MM.1S (cell line): ENCODE results near the gene LINGO3.

Experiments used
- EZH2 ChIP-seq: fragments of 300-600 bp; sonication (generic); optimal IDR thresholded peaks from 2 replicates; pipeline ENCODE3; 2017; ENCODE audit warnings: low read depth, mild to moderate bottlenecking, antibody characterized with exemption, low read length, mixed read lengths
- TF ChIP-seq, protein P1 (sequence below): fragments of 300-600 bp; sonication (generic); IDR thresholded peaks from 2 replicates; pipeline ENCODE4 v1.5.1; 2016; ENCODE audit warnings: antibody characterized with exemption, low read length, mixed read lengths

DNA sequence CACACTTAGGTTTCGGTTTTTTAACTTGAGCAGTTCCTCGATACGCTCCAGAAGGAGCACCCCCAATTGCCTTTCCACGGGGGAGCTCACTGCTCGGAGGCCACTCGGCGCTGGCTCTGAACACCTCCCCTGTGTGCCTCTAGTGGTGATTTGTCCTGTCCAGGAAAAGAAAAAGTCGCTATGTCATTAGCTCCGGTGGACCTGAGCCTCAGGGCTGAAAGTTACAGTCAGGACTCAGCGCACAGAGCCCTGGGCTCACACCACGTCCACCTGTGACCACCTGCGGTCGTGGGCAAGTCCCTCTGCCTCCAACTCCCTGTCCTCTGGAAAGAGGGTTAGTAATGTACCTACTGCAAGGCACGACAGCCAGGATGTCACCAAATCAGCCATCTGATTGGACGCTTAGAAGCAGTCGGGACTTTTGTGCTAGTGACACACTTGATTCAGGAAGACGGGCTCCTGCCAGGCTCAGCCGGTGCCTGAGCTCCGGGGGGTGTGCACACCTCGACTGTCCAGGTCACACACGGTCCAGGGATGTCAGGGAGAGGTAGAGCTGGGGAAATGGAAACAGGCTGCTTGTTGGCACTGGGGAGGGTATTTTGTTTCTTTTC lies 48.2 kb upstream of the LINGO3 start:
- no peak for TF ChIP-seq EZH2
- TF ChIP-seq, protein P1, sequence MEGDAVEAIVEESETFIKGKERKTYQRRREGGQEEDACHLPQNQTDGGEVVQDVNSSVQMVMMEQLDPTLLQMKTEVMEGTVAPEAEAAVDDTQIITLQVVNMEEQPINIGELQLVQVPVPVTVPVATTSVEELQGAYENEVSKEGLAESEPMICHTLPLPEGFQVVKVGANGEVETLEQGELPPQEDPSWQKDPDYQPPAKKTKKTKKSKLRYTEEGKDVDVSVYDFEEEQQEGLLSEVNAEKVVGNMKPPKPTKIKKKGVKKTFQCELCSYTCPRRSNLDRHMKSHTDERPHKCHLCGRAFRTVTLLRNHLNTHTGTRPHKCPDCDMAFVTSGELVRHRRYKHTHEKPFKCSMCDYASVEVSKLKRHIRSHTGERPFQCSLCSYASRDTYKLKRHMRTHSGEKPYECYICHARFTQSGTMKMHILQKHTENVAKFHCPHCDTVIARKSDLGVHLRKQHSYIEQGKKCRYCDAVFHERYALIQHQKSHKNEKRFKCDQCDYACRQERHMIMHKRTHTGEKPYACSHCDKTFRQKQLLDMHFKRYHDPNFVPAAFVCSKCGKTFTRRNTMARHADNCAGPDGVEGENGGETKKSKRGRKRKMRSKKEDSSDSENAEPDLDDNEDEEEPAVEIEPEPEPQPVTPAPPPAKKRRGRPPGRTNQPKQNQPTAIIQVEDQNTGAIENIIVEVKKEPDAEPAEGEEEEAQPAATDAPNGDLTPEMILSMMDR: no peak
